Fibroblast of skin of right biceps (primary cell): ENCODE results near the gene PPP1R27.

Experiments used
- DNase-seq: peaks from one replicate; pipeline ENCODE4 v3.0.0-alpha.2; 2013

The PPP1R27 gene

DNA sequence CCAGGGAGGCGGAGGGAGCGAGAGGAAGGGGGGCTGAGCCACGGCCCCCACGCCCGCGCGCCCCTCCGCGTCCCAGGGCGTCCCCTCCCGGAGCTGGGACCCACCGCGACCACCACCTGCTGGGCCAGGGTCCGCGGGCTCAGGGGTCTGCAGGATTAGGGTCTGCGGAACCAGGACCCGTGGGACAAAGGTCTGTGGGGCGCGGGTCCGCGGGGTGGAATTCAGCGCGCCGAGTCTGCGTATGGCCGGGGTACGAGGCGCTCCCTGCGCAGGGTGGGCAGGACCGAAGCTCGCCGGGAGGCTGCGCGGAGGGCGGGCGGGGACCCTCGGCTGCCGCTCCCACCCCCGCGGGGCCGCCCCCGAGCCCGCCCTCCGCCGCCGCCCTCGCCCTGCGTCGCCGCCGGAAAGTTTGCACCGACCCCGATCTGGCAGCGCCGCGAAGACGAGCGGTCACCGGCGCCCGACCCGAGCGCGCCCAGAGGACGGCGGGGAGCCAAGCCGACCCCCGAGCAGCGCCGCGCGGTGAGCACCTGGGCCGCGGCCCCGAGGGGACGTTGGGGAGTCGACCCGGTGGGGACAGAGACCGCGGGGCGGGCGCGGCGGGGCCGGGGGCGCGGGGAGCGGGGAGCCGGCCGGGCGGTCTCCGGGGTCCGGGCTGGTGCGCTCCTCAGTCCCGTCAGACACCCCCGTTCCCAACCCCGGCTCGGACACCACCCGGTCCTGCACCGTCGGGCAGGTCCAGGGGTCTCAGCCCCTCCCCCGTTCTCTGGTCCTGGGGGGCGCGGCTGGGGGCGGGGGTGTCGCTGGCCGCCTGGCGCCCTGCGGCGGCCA, 30.9 kb downstream of the PPP1R27 start, which contains the start of gene GCGR:
Gene GCGR, plus strand, starts transcription at position 423 of the 831 bp plus-strand sequence. CDS start 4,869 bp downstream, outside the sequence.
- no peak for DNase-seq

DNA sequence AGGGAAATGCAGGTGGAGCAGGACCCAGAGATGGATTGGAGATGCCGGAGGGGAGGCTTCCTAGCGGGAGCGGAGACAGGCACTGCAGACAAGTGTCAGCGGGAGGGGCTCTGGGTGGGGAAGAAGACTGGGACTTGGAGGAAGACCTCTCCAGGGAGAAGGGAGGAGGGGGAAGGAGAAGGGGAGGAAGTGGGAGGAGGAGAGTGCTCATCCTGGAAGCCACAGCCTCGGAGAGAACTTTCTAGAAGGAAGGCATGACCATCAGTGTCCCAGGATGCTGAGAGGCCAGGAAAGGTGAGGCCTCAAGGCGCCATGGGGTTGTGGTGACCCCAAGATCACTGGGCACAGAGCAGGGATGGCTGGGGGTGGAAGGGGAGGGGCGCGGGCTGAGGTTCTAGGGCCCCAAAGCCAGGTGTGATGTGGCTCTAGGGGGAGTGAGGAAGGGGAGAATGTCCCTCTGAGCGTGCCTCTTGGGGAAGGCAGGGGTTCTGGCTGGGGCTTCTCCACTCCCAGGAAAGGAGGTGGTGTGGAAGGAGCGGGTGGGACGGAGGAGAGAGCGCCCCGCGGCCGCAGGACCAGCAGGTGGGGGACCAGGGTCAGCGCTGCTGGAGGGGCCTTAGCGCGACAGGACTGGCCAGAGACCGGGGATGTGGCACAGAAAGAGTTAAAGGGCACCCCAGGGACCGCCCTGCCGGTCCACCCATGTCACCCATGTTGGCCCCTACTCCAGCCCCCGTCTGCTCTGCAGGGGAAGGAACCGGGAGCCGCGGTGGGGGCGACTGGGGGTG, 31.8 kb downstream of the PPP1R27 start:
- no peak for DNase-seq

DNA sequence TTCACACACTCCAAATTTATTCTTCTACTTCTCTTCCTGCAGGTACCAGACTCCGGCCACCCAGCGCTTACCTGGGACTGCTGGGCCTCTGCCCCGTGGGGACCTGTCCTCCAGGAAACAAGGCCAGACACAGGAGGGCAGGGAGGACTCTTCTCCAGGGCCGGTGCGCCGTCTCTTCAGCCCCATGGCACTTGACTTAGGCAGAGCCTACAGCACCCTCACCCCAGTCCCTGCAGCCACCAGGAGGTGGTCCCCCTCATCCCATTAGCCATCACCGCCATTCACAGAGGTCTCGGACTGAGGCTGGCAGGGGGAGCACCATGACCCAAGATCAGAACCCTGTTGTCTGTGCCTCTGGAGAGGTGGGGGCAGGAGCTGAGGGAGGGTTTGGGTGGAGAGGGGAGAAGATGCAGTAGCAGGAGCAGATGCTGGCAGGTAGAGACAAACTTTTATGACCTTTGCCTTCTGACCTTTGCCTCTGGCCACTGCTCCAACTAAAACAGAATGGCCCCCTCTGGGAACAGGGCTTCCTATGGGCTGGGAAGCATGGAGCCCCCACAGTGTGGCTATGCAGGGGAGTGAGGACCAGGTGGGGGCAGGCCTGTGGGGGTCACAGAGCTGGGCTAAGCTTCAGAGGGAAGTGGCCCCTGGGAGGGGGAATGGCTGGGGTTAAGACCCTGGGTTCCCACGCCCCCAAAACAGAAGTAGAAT, 32.6 kb downstream of the PPP1R27 start:
- DNase-seq = no peak

DNA sequence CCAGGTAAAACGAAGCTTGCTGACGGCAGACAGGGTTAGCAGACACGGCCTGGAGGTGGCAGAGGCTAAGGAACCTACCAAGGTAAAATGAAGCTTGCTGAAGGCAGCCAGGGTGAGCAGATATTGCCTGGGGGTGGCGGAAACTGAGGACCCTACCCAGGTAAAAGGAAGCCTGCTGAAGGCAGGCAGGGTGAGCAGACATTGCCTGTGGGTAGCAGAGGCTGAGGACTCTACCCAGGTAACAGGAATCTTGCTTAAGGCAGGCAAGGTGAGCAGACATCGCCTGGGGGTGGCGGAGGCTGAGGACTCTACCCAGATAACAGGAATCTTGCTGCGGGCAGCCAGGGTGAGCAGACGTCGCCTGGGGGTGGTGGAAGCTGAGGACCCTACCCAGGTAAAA, 33.5 kb downstream of the PPP1R27 start:
- no peak for DNase-seq

DNA sequence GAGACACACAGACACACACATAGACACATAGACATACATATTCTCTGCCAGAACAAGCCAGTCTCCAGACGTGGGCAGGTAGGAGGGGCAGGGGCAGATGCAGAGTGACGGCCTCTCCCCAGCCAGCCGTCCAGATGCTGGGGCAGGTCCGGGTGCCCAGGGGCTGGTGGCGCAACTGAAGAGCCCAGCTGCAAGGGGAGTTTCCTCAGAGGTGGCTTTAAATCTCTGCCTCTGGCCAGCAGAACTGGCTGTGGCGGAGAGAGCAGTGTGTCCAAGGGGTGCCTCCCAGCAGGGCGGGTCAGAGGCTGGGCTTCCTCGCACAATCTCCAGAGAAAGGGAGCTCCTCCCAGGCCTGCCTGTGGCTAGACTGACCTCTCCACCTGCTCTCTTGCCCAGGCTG, 40.3 kb downstream of the PPP1R27 start:
- DNase-seq = no peak

DNA sequence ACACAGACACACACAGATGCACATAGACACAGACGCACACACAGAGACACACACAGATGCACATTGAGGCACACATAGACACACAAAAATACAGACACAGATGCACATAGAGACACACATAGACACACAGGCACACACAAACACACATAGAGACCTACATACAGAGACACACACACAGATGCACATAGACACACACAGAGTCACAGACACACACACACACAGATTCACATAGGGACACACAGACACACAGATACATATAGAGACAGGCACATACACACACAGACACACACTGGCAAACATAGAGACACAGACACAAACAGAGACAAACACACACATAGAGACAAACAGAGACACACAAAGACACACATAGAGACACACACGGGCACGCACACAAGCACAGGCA, 40.8 kb downstream of the PPP1R27 start:
- DNase-seq = no peak

DNA sequence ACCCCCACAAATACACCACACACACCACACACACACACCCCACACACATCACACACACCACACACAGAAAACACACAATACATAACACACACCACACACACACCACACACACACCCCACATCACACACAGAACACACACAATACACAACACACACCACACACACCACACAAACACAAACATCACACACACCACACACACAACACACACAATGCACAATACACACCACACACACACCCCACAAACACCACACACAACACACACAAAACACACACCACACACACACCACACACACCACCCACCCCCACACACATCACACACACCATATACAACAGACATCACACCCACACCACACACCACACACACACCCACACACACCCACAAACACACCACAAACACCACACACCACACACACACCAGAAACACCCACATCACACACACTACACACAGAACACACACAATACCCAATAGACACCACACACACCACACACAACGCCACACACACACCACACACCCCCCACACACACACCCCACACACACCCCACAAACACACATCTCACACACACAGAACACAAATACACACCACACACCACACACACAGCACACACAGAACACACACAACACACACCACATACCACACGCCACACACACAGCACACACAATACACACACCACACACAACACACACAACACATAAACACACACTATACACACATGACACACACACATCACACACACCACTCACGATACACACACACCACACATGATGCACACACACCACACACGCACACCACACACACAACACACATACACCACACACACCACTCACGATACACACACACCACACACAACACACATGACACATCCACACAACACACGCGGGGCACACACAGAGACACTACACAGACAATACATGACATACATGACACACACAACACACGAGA, 41.9 kb downstream of the PPP1R27 start:
- DNase-seq = no peak
